MM.1S (cell line): Measurements from ENCODE around the gene PRSS33.

Experiments
- EZH2 ChIP-seq: fragments of 300-600 bp; sonication (generic); optimal IDR thresholded peaks from 2 replicates; pipeline ENCODE3; 2017; ENCODE audit warnings: low read depth, mild to moderate bottlenecking, antibody characterized with exemption, low read length, mixed read lengths
- EZH2phosphoT487 ChIP-seq: fragments of 300-600 bp; sonication (generic); IDR thresholded peaks from 2 replicates; pipeline ENCODE4 v1.6.1; 2018; ENCODE audit warnings: antibody characterized with exemption, low read length
- TF ChIP-seq, protein P1 (sequence below): fragments of 300-600 bp; sonication (generic); IDR thresholded peaks from 2 replicates; pipeline ENCODE4 v1.5.1; 2016; ENCODE audit warnings: antibody characterized with exemption, low read length, mixed read lengths

- TF ChIP-seq, protein P1, sequence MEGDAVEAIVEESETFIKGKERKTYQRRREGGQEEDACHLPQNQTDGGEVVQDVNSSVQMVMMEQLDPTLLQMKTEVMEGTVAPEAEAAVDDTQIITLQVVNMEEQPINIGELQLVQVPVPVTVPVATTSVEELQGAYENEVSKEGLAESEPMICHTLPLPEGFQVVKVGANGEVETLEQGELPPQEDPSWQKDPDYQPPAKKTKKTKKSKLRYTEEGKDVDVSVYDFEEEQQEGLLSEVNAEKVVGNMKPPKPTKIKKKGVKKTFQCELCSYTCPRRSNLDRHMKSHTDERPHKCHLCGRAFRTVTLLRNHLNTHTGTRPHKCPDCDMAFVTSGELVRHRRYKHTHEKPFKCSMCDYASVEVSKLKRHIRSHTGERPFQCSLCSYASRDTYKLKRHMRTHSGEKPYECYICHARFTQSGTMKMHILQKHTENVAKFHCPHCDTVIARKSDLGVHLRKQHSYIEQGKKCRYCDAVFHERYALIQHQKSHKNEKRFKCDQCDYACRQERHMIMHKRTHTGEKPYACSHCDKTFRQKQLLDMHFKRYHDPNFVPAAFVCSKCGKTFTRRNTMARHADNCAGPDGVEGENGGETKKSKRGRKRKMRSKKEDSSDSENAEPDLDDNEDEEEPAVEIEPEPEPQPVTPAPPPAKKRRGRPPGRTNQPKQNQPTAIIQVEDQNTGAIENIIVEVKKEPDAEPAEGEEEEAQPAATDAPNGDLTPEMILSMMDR = no peak
- TF ChIP-seq EZH2 (no peak), EZH2phosphoT487 (no peak)
Observed at GRCh38 chr16:2809149-2809760, 21.9 kb upstream of the PRSS33 start.
